ENCODE data around the gene FAM240B.

The FAM240B gene

DNA sequence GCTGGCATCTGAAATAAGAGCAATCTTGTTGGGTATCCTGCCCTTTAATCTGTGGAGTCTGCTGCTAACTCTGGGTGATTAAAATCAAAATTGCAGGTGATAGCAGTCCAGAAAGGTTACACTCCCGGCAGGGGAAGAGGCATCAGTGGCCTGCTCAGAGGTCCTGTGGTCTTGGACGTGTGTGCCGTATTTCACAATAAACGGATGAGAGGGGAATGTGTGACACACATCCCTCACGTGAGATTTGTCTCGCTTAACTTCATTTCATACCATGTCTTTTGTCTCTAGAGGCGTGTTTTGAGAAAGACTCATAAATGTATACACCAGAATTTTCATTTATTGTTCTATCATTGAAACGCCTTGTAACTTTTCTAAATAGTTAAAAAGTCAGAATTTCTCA is 36.6 kb downstream of the FAM240B start:
- no peak overlapping the region for H3K27ac ChIP-seq
- TF ChIP-seq, protein P1, sequence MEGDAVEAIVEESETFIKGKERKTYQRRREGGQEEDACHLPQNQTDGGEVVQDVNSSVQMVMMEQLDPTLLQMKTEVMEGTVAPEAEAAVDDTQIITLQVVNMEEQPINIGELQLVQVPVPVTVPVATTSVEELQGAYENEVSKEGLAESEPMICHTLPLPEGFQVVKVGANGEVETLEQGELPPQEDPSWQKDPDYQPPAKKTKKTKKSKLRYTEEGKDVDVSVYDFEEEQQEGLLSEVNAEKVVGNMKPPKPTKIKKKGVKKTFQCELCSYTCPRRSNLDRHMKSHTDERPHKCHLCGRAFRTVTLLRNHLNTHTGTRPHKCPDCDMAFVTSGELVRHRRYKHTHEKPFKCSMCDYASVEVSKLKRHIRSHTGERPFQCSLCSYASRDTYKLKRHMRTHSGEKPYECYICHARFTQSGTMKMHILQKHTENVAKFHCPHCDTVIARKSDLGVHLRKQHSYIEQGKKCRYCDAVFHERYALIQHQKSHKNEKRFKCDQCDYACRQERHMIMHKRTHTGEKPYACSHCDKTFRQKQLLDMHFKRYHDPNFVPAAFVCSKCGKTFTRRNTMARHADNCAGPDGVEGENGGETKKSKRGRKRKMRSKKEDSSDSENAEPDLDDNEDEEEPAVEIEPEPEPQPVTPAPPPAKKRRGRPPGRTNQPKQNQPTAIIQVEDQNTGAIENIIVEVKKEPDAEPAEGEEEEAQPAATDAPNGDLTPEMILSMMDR (conservative IDR thresholded peaks at IDR 0.05): no peak

DNA sequence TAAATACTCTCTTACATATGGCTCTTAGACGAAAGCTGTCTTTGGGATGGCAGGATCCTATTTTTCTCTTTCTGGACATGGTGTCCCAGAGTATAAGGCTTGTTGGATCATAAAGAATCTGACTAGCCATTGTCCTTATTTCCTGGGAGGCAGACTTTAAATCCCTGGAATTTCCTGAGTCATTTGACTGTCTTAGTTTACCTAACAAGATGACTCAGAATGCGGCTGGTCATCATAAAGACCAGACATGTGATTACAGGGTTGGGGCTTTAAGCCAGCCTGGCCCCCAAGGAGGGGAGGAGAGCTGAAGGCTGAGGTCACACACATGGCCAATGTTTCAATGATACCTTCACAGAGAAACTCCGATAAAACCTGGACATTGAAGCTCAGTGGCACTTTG is 37.2 kb downstream of the FAM240B start:
- TF ChIP-seq, protein P1 (conservative IDR thresholded peaks at IDR 0.05): no peak
- no peak overlapping the region for H3K27ac ChIP-seq

DNA sequence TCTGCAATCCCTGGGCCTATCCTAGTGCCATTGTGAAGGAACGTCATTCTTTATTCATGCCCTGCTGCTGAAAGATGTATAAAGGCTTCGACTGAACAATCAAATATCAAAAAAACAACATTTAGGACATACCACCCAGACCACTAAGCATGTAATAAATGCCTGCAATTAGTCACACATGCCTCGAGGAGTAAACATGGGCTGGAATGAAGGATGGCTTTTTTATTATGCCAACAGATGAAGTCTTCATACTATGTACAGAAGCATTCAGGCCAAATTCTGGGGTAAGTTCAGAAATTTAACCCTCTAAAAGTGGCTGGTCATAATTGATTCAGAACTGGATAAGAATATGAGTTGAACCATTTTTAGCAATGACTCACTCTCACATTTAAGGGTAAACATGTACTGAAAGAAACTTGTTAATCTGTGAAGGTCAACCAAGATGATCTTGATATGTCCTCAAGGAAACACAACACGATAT is 38.1 kb downstream of the FAM240B start:
- TF ChIP-seq, protein P1 (conservative IDR thresholded peaks at IDR 0.05): no peak
- H3K27ac ChIP-seq: no peak overlapping the region

DNA sequence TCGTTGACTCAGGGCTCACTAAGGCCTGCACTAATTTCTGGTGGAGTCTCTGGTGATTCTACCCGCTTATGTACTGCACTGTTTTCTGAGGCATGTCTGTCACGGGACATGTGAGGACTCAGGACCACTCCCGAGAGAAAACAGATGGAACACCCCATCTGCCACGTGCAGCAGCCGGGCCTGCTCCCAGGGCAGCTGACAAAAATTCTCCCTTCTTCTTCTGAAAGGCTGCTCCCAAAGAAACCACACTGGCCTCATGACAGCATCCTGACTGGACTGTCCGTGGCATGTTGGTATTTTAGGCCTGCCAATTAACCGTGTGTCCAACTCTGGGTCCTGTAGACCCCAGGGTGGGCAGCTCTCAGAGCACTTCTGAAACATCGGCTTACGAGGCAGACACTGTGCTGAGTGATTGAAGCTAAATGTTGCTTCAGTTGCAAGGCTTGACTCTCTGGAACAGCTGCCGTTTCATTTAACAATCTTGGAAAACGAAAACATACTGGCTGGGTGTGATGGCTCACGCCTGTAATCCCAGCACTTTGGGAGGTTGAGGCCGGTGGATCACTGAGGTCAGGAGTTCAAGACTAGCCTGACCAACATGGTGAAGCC is 39.0 kb downstream of the FAM240B start:
- TF ChIP-seq, protein P1 (conservative IDR thresholded peaks at IDR 0.05): no peak
- H3K27ac ChIP-seq: no peak overlapping the region

DNA sequence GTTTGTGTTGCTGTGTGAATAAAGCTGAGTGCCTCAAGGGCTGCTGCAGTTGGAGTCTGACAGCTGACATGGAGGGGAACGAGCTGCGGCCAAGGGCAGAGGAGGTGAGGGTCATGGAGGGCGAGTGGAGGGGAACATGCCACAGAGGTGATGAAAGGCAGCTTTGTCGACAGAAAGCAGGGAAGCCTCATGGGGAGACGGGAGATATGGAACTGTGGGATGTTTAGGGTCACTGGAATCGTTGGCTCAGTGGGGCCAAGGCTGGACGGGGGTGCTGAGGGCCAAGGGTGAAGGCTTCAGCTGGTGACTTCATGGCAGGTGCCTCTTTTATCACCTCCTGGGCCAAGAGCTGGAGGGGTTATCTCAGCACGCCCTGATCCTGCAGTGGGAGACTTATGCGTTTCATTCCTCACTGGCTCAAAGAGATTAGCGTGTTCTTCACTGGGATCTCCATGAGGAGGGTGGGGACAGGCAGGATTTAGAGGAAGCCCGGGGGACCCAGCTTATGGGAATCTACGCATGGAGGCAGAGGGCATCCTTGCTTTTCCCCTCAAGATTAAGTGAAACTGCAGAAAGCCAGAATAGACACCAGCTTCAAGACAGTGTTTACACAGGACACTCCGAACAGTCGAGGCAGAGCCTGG is 42.2 kb downstream of the FAM240B start:
- no peak overlapping the region for H3K27ac ChIP-seq
- TF ChIP-seq, protein P1 (conservative IDR thresholded peaks at IDR 0.05): no peak

- TF ChIP-seq, protein P1 (conservative IDR thresholded peaks at IDR 0.05): no peak
- H3K27ac ChIP-seq: no peak overlapping the region
These were observed 44.1 kb downstream of the FAM240B start for GRCh38 chr9:38675831-38676230.

- no peak overlapping the region for H3K27ac ChIP-seq
- TF ChIP-seq, protein P1 (conservative IDR thresholded peaks at IDR 0.05): no peak
These were observed 44.7 kb downstream of the FAM240B start for GRCh38 chr9:38675211-38675610.
